Cardiac muscle cell (in vitro differentiated cells and primary cell): ENCODE data around the gene FOXE3. TPM values are rescaled to one million over a fixed set of nuclear protein-coding genes. Genes with fewer than 3 reads are reported as not detected.

Source experiments
- DNase-seq, 2 donors: peaks; one replicate each; pipeline versions ENCODE4 v3.0.0 to v3.0.0-alpha.2; 2010 to 2017; ENCODE audit warnings: low read depth in 1 of 2, low spot score in 1 of 2
- H3K27ac ChIP-seq: fragments of 200-600 bp; sonication (generic); 2 replicates; pipeline ENCODE4 v1.5.1; 2016
- H3K27me3 ChIP-seq: fragments of 200-600 bp; sonication (generic); 2 replicates; pipeline ENCODE4 v1.6.0; 2016; ENCODE audit warnings: control low read depth
- H3K36me3 ChIP-seq: fragments of 200-600 bp; sonication (generic); 2 replicates; pipeline ENCODE4 v1.5.1; 2016; ENCODE audit warnings: control low read depth
- H3K4me1 ChIP-seq: fragments of 200-600 bp; sonication (generic); 2 replicates; pipeline ENCODE4 v1.8.1; 2017; ENCODE audit warnings: low read depth, mild to moderate bottlenecking, mixed run types
- H3K4me3 ChIP-seq: fragments of 200-600 bp; sonication (generic); 2 replicates; pipeline ENCODE4 v1.5.1; 2016; ENCODE audit warnings: mild to moderate bottlenecking
- H3K9me3 ChIP-seq: fragments of 200-600 bp; sonication (generic); 2 replicates; pipeline ENCODE4 v1.5.1; 2017; ENCODE audit warnings: low read depth, mild to moderate bottlenecking, control low read depth
- polyA plus RNA-seq: library from polyadenylated mRNA; unstranded; fragments of >200 nt; fragmentation: Nextera tagmentation; extraction: Ambion mirVana; gene quantifications from 2 replicates; pipeline ENCODE4 v1.2.1, GENCODE V29; 2016
- total RNA-seq: library from RNA; depleted of rRNA; stranded (reverse); fragments of >200 nt; gene quantifications from 2 replicates; pipeline ENCODE4 v1.2.3, GENCODE V29; 2016
- TF ChIP-seq, protein P1 (sequence below): IDR thresholded peaks from 2 replicates; pipeline ENCODE4 v1.5.1; 2012; ENCODE audit warnings: low read depth, mild to moderate bottlenecking, low read length

Gene FOXE3
- total and polyA plus RNA-seq, 2 experiments from 2014 or later: not detected

DNA sequence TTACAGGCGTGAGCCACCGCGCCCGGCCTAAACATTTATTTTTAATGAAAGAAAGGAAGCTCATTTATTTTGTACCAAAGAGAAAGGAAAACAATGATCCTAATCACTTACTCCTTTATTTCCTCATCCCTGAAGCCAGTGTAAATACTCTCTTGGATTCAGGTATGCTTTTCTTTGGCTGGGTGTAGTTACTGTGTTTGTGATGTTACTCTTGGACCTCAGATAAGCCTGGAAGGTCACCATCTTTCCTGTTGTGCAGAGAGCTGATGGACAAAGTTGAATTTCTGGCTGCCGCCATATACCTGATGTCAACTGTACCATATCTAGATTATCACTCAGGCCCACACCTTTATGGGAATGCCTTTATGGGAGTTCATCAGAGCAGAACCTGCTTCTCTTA lies 35.4 kb upstream of the FOXE3 start:
- no peak for DNase-seq
- TF ChIP-seq, protein P1, sequence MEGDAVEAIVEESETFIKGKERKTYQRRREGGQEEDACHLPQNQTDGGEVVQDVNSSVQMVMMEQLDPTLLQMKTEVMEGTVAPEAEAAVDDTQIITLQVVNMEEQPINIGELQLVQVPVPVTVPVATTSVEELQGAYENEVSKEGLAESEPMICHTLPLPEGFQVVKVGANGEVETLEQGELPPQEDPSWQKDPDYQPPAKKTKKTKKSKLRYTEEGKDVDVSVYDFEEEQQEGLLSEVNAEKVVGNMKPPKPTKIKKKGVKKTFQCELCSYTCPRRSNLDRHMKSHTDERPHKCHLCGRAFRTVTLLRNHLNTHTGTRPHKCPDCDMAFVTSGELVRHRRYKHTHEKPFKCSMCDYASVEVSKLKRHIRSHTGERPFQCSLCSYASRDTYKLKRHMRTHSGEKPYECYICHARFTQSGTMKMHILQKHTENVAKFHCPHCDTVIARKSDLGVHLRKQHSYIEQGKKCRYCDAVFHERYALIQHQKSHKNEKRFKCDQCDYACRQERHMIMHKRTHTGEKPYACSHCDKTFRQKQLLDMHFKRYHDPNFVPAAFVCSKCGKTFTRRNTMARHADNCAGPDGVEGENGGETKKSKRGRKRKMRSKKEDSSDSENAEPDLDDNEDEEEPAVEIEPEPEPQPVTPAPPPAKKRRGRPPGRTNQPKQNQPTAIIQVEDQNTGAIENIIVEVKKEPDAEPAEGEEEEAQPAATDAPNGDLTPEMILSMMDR: no peak
- H3K4me3 ChIP-seq: no peak overlapping the region
- peaks cover 2% of the 10 kb centered on the region for H3K36me3 ChIP-seq
- H3K27me3 ChIP-seq: no peaks in the 10 kb centered on the region
- H3K9me3 ChIP-seq: no peaks in the 10 kb centered on the region
- H3K4me1 ChIP-seq: no peaks in the 10 kb centered on the region
- H3K27ac ChIP-seq: no peak overlapping the region

DNA sequence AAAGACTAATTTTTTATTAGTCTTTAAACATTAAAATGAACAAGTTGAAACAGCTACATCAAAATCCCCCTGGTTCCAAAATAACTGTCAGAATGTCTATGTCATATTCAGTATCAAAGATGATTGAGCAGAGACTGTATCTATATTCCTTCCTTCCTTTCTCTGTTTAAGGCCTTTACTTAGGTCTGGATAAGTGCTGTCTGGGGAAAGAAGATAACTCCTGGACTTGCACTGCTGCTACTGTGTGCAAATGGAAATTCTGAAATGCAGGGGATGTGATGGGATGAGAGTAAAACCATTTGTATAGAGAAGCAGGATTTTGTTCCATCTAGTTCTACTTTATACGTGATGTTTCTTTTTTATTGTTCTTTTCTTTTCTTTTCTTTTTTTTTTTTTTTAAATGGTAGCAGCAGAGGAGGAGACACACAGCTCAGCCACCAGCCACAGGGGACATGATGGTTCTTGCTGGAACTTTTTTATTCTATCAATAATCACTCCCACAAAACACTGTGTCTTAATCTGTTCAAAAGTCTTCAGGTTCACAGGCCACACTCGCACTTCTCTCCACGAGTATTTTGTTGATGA lies 33.6 kb upstream of the FOXE3 start:
- Histone ChIP-seq H3K27ac (no peak overlapping the region), H3K27me3 (no peaks in the 10 kb centered on the region), H3K4me3 (no peak overlapping the region), H3K9me3 (no peaks in the 10 kb centered on the region), H3K4me1 (no peaks in the 10 kb centered on the region), H3K36me3 (no peaks in the 10 kb centered on the region)
- TF ChIP-seq, protein P1: no peak
- DNase-seq: no peak

DNA sequence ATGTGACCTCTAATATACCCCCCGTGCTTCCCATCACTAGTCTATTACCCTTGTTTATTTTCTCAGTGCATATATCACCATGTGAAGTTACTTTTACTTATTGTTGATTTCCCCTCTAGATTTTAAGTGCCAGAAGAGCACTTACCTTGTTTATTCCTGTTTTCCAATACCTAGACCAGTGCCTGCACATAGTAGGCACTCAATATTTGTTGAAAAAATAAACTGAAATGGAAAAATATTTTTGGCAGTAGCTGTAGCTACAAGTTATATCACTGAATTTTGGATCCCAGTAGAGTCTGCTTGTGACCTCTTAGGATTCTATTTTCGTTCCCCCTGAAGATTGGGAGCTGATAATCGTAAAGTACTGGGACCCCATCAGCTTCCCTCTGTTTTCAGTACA lies 32.0 kb upstream of the FOXE3 start:
- H3K9me3 ChIP-seq: no peaks in the 10 kb centered on the region
- no peaks in the 10 kb centered on the region for H3K27me3 ChIP-seq
- no peaks in the 10 kb centered on the region for H3K36me3 ChIP-seq
- H3K4me3 ChIP-seq: no peak overlapping the region
- no peak for DNase-seq
- TF ChIP-seq, protein P1: no peak
- no peak overlapping the region for H3K27ac ChIP-seq
- no peaks in the 10 kb centered on the region for H3K4me1 ChIP-seq

DNA sequence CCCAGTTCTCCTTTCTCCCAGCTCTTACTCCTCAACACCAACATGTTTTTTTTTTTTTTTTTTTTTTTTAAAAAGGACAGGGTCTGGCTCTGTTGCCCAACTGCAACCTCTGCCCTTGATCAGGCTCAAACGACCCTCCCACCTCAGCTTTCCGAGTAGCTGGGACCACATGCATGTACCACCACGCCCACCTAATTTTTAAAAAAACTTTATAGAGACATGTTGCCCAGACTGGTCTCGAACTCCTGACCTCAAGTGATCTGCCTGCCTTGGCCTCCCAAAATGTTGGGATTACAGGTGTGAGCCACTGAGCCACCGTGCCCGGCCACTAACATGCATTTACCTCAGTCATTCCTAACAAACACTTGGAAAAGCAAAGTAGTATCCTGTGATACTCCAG lies 31.1 kb upstream of the FOXE3 start:
- Histone ChIP-seq H3K4me3 (no peak overlapping the region), H3K36me3 (no peaks in the 10 kb centered on the region), H3K9me3 (no peaks in the 10 kb centered on the region), H3K27ac (no peak overlapping the region), H3K27me3 (no peaks in the 10 kb centered on the region), H3K4me1 (no peaks in the 10 kb centered on the region)
- DNase-seq: no peak
- TF ChIP-seq, protein P1: no peak

DNA sequence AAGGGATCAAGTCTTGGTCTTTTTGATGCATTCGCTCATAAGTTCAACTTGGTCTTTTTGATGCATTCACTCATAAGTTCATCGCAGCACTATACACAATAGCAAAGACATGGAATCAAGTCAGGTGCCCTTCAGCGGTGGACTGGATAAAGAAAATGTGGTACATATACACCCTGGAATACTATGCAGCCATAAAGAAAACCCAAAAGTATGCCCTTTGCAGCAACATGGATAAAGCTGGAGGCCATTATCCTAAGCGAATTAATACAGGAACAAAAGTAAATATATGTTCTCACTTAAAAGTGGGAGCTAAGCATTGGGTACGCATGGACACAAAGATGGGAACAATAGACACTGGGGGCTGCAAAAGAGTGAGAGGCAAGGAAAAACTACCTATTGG lies 29.8 kb upstream of the FOXE3 start:
- TF ChIP-seq, protein P1: no peak
- no peaks in the 10 kb centered on the region for H3K36me3 ChIP-seq
- no peaks in the 10 kb centered on the region for H3K27me3 ChIP-seq
- no peaks in the 10 kb centered on the region for H3K9me3 ChIP-seq
- DNase-seq: no peak
- H3K4me1 ChIP-seq: no peaks in the 10 kb centered on the region
- H3K4me3 ChIP-seq: no peak overlapping the region
- H3K27ac ChIP-seq: no peak overlapping the region
